ENCODE results near the gene PROX2.

The PROX2 gene

DNA sequence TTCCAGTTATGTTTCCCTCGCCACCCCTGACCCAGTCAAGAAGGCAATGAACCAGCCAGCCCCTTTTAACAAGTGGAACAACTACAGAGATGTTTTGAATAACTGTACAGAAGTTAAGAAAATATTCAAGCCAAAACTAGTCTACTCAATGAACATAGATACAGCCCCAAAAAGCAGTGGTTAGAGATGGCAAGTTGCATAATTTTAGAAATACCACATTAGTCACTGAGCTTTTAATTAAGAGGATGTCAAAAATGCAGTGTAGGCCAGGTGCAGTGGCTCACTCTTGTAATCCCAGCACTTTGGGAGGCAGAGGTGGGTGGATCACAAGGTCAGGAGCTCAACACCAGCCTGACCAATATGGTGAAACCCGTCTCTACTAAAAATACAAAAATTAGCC lies 27.2 kb downstream of the PROX2 start:
- ChIA-PET CTCF (interaction anchor here (1.2 to 18.7 kb wide), 3 partner anchors 9 to 56 kb away, joined by 3 to 542 read pairs (median 134); no protein-coding TSS in a partner anchor), POLR2A (no interaction called here)
- DNase-seq (ENCODE audit: extremely low spot score): no peak
- TF ChIP-seq, protein P1, sequence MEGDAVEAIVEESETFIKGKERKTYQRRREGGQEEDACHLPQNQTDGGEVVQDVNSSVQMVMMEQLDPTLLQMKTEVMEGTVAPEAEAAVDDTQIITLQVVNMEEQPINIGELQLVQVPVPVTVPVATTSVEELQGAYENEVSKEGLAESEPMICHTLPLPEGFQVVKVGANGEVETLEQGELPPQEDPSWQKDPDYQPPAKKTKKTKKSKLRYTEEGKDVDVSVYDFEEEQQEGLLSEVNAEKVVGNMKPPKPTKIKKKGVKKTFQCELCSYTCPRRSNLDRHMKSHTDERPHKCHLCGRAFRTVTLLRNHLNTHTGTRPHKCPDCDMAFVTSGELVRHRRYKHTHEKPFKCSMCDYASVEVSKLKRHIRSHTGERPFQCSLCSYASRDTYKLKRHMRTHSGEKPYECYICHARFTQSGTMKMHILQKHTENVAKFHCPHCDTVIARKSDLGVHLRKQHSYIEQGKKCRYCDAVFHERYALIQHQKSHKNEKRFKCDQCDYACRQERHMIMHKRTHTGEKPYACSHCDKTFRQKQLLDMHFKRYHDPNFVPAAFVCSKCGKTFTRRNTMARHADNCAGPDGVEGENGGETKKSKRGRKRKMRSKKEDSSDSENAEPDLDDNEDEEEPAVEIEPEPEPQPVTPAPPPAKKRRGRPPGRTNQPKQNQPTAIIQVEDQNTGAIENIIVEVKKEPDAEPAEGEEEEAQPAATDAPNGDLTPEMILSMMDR (IDR thresholded peaks at IDR 0.05; ENCODE audit: control extremely low read depth, extremely low read depth, low read depth, missing control alignments): no peak

DNA sequence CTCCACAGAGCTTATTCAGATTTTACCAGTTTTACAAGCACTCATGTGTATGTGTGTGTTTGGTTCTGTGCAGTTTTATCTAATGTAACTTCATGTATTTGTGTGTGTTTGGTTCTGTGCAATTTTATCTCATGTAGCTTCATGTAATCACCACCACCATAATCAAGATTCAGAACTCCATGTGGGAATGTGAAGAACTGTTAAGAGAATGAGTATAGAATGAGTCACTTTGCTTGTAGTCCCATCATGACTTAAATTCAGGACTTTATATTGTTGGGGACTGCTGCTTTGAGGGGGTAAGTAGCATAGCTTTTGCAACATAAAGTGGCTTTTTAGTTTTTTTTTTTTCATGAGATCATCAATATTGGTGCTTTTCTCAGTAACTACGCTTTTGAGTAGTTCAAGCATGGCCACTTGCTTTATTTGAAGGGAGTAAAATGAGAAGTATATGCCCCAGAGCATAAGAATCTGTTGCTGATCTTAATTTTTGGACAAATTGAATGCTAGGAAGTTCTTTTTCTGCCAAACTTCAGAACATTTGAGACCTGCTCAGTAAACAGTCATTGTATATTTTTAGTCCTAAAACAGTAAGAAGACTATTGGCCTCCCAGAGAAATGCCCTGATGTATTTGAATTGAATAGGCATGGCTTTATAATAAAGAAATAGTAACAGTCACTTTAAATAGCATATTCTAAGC lies 28.8 kb downstream of the PROX2 start:
- no peak for DNase-seq (ENCODE audit: extremely low spot score)
- TF ChIP-seq, protein P1 (IDR thresholded peaks at IDR 0.05; ENCODE audit: control extremely low read depth, extremely low read depth, low read depth, missing control alignments): no peak
- POLR2A ChIA-PET: interaction anchor here (0.6 kb wide), 1 partner anchor 19 kb away, joined by 3 read pairs; no protein-coding TSS in a partner anchor
- CTCF ChIA-PET: interaction anchor here (0.7 to 18.7 kb wide), 5 partner anchors 9 to 58 kb away, joined by 3 to 542 read pairs (median 8); no protein-coding TSS in a partner anchor

DNA sequence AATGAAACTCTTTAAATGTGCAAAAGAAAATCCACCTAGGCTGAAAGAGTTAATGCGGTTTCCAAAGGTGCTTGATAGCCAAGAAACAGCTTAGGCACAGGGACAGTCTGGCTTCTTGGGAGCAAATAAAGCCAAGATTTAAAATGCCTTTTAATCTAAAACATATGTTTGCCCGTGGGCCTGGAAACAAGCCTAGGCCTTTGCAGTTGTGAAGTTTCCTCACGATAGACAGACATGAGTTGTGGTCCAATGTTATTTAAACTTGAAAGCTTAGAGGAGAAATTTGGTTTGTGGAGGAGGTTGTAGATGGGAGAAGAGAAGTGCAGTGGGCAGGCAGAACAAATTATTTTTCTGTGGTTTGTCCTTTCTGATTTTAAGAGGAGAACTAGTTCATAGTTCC lies 29.8 kb downstream of the PROX2 start:
- TF ChIP-seq, protein P1 (IDR thresholded peaks at IDR 0.05; ENCODE audit: control extremely low read depth, extremely low read depth, low read depth, missing control alignments): no peak
- CTCF ChIA-PET: interaction anchor here (1.4 to 10.5 kb wide), 3 partner anchors 10 to 59 kb away, joined by 8 to 134 read pairs (median 8); no protein-coding TSS in a partner anchor
- no peak for DNase-seq (ENCODE audit: extremely low spot score)
- POLR2A ChIA-PET: no interaction called here

DNA sequence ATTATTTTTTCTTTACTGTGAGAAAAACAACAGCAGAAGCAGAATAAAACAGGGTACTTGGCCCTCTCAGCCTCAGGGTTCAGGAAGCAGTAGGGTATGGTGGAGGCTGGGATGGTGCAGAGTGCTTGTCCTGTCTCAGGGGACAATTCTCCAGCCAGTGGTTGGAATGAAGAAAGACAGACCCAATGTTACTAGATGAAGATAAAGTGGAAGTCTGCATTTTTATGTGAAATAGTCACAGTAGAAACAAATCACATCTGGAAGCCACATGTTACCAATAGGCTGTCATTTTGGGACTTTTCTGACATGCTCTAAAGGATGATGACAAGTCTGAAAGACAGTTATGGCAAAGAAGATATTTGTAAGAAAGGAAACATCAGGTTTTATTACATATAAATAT lies 32.3 kb downstream of the PROX2 start:
- POLR2A ChIA-PET: no interaction called here
- CTCF ChIA-PET: interaction anchor here (1.2 to 10.5 kb wide), 4 partner anchors 11 to 245 kb away, joined by 3 to 134 read pairs (median 36); no protein-coding TSS in a partner anchor
- TF ChIP-seq, protein P1 (IDR thresholded peaks at IDR 0.05; ENCODE audit: control extremely low read depth, extremely low read depth, low read depth, missing control alignments): no peak
- DNase-seq (ENCODE audit: extremely low spot score): no peak

DNA sequence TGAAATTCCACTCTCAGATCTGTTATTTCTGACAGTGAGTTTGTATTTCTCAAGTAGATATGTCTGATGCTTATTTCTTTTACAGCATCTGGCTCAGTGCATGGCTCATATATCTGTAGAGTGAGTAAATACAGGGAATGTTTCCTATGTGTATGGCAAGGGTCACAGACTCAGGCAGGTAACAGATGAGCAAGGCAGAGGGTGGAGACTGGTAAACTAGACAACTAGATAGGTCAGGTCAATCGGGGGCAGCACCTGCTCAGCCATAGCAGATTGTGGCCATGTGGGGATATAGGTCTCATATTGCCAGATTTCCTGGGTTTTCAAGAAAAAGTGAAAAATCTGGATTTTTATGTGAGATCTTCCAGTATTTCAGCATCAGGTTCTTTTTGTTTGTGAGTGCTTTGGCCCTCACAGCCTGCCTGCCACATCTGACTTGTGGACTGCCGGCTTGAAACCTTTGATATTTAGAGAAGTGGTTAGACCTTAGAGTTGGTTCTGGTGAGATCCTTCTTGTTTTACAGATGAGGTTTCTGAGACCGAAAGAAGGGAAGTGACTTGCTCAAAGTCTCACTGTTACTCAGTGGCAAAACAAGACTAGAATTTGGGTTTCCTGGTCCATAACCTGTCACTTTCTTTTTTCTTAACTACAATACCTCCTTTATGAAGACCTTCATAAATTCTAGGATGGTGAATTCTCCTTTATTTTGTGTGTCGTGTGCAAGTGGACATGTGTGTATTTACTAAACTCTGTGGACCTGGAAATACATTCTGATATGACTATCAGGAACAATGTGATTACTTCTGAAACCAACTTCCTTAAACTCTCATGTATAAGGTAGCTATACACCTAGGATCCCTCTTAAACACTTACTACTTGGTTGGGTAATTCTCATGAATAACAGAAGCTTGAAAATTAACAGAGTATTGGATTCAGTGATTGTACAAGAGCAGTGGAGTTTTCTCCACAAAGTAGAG lies 34.4 kb downstream of the PROX2 start:
- TF ChIP-seq, protein P1 (IDR thresholded peaks at IDR 0.05; ENCODE audit: control extremely low read depth, extremely low read depth, low read depth, missing control alignments): no peak
- POLR2A ChIA-PET: no interaction called here
- CTCF ChIA-PET: interaction anchor here (0.7 to 7.1 kb wide), 4 partner anchors 12 to 230 kb away, joined by 3 to 66 read pairs (median 4); partner anchors contain the start of gene LTBP2
- DNase-seq (ENCODE audit: extremely low spot score): peak; percentile 57

DNA sequence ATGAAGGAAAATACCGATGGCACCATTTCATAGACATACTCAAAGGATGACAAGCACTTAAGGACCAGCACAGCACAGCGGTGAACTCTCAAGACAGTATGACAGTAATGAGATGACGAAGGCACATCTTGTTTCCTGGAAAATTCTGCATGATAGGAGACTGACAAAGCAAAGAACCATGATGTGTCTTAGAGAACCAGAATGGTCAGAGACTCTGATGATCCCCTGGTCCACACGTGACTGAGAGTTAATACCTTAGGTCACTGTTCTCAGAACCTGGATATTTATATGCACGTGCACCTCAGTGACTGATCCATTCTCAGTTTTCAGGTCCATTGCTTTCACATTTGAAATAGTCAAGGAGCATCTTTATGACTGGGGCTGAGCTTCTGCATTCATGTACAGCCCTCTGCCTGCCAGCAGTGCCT lies 35.3 kb downstream of the PROX2 start:
- CTCF ChIA-PET: interaction anchor here (0.9 to 7.1 kb wide), 6 partner anchors 9 to 225 kb away, joined by 3 to 66 read pairs (median 3); no protein-coding TSS in a partner anchor
- POLR2A ChIA-PET: interaction anchor here (0.6 kb wide), 1 partner anchor 25 kb away, joined by 3 read pairs; no protein-coding TSS in a partner anchor

More for the DNA sequence above, 35.3 kb downstream of the PROX2 start:
- no peak for DNase-seq (ENCODE audit: extremely low spot score)
- TF ChIP-seq, protein P1 (IDR thresholded peaks at IDR 0.05; ENCODE audit: control extremely low read depth, extremely low read depth, low read depth, missing control alignments): no peak

All from GM10248 (cell line).